Astrocyte (in vitro differentiated cells and primary cell): ENCODE data around the gene ORM1.

Experiments used
- EZH2 ChIP-seq: IDR thresholded peaks from 2 replicates; pipeline ENCODE4 v1.6.1; 2012; ENCODE audit warnings: mild to moderate bottlenecking, low read length, inconsistent platforms; ENCODE audit not compliant: insufficient read depth
- TF ChIP-seq, protein P1 (sequence below): IDR thresholded peaks from 2 replicates; pipeline ENCODE4 v1.5.1; 2011; ENCODE audit warnings: low read depth, mild to moderate bottlenecking, inconsistent platforms, low read length, moderate library complexity; ENCODE audit not compliant: insufficient read depth

DNA sequence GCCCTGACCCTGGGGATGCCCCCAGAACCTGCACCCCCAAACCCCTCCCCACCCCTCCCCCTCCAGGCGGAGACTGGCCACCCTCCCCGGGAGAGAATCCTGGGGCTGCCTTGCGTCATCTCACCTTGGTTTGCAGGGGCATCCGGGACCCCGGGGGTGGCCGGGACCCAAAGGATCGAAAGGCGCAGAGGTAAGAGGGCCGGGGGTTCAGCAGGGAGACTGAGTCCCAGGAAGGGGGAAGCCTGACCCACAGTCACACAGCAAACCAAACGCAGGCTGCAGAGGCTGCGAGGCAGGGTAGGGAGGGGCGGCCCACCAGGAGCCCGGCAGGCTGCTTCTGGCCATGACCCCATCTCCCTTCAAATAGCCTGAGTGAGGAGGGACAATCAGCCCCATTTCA is 33.8 kb upstream of the ORM1 start:
- TF ChIP-seq, protein P1, sequence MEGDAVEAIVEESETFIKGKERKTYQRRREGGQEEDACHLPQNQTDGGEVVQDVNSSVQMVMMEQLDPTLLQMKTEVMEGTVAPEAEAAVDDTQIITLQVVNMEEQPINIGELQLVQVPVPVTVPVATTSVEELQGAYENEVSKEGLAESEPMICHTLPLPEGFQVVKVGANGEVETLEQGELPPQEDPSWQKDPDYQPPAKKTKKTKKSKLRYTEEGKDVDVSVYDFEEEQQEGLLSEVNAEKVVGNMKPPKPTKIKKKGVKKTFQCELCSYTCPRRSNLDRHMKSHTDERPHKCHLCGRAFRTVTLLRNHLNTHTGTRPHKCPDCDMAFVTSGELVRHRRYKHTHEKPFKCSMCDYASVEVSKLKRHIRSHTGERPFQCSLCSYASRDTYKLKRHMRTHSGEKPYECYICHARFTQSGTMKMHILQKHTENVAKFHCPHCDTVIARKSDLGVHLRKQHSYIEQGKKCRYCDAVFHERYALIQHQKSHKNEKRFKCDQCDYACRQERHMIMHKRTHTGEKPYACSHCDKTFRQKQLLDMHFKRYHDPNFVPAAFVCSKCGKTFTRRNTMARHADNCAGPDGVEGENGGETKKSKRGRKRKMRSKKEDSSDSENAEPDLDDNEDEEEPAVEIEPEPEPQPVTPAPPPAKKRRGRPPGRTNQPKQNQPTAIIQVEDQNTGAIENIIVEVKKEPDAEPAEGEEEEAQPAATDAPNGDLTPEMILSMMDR, result no peak
- no peak for TF ChIP-seq EZH2
